HS-5 (cell line): Measurements from ENCODE around the gene KIAA1328.
"Not testable (repeated sequence)": the region's sequence is repeated elsewhere in the genome, so short reads cannot be mapped to it uniquely, and the experiment has no call there.

Source experiments
- DNase-seq: peaks from one replicate; pipeline ENCODE4 v3.0.0-alpha.2; 2012; ENCODE audit warnings: low read depth

KIAA1328 gene

DNA sequence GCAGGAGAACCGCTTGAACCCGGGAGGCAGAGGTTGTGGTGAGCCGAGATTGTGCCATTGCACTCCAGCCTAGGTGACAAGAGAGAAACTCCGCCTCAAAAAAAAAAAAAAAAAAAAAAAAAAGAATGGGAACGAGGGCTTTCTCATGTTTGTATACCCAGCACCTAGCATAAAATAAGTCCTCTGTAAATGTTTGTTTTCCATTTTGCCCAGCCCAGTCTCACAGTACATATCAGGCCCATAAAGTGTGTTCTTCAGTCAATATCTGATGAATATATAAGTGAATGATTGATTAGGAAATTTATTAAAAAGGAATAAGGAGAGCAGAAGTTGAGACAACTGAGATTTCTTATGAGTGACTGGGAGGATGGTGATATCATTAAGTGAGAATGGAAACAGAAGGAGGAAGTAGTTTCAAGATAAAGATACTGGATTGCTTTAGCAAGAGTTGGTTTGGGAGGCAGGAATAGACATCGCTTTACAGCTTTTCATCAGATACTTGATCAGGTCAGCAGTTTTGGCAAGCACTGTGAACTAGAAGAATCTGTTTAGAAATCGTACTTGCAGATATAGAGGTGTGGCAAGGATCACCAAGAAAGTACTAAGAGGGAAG is 327.5 kb downstream of the KIAA1328 start:
- no peak for DNase-seq

DNA sequence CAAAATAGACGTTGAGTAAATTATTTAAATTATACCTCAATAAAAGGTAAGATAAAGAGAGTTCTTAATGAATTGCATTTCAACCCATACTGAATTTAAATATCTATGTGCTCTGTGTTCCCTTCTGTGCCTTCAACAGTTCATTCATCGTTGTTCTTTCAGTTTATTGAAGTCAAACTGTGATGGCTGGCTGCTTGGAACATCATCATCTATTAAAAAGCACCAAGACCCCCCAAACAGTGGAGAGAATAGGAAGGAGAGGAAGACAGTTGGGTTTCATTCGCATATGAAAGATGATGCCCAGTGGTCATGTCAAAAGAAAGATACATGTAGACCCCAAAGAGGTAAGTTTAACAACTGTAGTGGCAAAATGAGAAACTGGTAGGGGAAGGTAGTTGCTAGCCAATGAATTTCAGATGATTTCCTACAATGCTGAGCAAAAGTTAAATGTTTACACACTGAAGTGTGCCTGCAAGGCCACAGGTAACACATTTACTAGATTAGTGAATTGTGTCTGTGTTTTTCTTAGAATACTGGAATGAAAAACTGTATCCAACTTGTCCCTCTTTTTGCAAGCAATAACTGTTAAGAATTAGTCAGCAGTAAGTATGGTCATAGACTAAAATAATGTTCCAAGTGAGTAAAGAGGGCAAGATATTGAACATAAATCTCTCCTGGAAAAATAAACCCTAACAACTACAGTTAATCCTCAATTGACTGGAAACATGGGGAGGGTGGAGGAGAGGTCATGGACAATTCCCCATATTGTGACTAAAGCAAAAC is 331.3 kb downstream of the KIAA1328 start:
- DNase-seq: no peak

DNA sequence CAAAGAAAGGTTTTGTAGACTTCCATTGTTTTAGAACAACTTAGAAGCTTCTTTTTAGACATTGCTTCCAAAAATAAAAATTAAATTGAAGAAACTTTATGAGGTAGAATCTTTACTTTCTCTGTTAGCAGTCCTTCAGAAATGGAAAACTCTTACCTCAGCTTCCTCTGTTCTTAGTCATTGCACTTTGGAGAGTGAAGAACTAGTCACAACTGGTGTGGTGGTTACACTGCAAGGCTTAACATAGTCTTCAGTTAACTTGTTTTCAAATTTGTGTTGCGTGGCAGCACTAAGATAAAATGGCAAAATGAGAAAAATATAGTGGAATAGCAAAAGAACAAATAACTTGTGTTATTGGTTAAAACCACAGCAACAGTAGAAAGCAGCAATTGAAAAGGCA is 332.6 kb downstream of the KIAA1328 start:
- DNase-seq: no peak

DNA sequence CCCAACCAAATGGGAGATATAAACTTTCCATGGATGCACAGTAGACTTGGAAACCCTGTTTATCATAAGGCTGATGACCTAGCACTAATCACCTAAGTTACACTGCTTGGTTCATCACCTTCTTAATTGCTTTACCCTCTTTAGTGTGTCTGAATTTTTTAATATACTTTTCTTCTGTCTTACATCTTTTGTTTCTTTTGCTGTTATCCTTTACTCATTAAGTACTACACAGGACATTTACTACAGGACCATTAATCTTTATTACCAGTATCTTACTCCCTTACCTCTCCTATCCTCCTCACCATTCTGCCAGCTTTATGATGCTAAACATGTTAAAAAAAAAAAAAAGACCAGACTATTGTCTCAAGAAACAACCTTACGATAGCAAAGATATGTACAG is 333.6 kb downstream of the KIAA1328 start:
- DNase-seq: no peak

DNA sequence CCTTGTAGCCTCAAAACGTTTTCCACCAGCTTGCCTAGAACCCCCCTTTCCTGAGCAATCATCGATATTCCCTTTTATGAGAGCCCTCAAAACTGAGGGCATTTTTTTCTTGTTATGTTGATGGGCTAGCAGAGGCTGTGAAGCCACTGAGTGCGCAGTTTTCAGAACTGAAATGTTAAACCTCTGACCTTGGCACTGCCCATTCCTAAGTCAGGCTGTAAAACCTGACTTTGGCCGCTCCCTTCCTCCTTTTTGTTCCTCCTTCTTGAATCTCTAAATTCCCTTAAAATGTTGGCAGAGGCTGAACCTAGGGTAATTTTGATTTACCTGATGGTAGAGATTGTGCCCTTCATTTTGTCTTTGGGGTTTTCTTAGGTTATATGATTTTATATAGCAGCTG is 334.2 kb downstream of the KIAA1328 start:
- DNase-seq: no peak

DNA sequence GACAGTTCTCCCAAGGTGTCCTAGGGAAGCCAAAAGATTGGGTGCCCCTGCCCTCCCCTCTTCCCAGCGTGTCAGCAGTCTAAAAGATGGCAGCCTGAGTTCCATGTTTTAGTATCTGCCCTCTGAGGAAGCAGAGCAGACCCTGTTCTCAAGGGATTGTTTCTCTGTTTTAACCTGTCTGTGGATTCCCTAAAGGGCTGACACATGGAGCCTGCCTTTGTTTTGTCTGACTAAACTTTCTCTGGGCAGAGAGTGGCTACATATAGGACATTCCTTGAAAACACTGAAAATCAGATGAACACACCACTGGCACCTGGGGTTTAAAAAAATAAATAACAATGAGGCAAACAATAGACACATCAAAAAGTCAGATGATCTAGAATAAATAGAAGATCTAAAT is 337.6 kb downstream of the KIAA1328 start:
- DNase-seq: no peak

DNA sequence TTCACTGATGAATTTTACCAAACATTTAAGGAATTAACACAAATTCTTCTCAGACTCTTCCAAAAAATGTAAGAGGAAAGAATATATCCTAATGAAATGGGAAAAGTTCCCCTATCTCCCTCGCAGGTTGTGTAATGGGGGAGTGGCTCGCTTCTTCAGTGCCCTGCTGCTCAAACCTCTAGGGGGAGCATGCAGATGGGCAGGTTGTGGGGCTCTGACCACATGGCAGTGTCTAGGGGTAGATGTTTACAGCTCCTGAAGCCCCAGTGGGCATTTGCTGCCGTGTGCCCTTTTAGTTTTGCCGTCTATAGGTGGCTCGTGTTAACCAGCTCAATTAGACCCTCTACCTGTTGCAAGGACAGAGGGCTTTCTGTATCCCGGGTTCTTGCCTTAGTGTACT is 338.0 kb downstream of the KIAA1328 start:
- DNase-seq: not testable (repeated sequence)

DNA sequence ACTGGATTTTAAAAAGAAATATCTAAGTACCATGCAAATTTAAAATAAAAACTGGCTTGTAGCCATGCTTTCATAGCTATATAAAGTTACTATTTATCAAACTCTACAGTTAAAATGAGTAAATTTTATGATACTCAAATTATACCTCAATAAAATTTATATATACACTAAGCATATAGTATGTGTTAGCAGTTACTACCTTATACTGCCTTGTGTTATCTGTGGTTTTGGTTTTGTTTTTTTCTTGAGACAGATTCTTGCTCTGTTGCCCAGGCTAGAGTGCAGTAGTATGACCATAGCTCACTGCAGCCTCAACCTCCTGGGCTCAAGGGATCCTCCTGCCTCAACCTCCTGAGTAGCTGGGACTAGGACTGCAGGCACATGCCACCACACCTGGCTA is 342.1 kb downstream of the KIAA1328 start:
- DNase-seq: no peak

DNA sequence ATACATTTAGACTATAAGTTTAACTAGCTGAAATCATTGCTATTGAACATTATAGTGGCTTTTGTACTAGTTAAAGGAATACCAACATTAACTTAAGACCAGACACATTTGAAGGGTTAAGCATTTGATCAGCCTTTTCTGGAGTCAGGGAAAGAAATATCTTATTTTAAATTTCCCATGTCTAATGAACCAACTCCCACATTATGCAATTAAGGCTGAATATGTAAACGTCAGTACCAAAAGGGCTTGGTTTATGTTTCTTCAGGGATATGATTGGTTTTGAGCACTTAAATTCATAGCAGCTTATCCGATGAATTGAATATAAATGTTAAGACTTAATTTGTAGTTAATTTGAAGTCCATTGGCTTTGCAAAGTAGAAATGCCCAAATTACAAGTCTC is 344.5 kb downstream of the KIAA1328 start:
- DNase-seq: no peak

DNA sequence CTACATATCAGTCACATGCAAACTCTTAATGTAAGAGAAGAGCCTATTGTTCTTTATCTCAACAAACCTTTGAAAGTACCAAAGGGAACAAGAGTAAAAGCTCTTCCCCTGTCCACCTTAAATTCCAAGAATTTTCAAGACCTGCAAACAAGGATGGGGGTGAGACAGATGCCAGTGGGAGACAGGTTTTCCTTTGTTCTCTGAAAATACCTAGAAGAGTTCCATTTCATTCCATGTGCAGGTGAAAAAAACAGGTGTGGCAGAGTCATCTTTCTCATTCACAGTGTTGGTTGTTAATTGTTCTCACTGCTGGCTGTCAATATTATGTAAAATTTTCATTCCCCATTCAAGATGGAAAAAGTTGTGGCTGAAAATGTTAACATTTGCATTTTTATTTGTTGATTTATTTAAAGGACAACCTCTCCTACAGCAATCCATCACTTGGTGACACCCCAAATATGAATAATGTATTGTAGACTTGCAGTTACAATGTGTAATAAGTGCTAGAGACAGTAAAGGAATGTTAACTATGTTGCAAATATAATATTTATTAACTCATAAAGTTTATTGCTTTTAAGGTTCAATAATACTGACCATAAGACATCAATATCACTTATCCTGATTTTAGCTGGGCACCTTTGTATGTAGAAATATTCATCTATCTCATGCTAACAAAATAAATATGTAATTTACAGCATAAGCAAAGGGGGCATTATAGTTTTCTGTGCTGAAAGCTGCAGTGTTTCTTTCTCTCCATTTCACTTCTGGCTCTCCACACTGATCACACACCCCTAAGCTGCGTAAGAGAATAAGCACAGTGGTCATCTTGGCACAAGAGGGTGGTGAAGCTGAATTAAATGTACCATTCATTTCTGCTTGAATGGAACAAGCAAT is 347.0 kb downstream of the KIAA1328 start:
- no peak for DNase-seq

DNA sequence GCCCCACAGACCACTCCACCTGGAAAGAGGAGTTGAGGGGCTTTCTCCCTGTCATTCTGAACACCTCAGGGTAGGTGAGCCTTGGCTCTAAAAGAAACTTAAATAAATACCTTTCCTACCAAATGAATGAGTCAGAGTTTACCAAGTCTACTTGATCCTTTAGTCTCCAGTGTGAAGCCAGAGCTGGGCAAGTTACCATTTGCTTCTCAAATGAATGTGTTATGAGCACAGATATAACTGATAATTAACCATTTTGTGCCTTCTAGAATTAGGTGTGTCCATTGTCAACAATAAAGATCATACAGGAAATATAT is 347.7 kb downstream of the KIAA1328 start:
- DNase-seq: no peak

DNA sequence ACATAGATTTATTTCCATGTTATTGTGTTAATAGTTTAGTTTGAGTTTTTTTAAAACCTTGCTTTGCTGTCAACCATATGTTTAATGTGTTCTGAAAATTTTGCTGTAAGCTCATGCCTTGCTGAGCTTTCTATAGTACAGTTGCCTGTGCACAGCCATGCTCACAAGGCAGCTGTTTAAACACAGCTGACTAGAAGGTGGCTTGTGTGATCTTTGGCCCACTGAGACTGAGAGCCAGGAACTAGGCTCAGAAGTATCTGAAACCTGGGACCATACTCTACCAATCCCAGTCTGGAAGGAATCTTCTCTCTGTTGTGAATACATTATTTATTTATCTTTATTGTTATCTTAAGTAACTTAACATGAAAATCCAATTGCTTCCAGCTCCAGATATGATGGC is 350.5 kb downstream of the KIAA1328 start:
- no peak for DNase-seq

DNA sequence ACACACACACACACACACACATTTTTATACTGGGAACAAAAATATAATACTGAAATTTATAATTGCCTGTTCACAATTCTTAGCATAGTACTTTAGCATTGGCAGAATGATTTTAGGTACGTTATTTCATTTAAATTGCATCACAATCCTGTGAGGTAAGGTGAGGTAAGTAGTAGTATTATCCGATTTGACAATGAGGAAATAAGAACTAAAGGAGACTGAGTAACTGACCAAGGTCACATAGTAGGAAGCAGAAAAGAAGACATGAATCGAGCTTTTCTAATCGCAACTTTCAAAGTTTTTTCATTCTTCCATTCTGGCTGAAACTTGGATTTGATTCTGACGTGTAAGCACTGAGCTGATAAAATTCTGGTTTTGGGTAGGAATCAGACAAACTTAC is 351.2 kb downstream of the KIAA1328 start:
- no peak for DNase-seq

DNA sequence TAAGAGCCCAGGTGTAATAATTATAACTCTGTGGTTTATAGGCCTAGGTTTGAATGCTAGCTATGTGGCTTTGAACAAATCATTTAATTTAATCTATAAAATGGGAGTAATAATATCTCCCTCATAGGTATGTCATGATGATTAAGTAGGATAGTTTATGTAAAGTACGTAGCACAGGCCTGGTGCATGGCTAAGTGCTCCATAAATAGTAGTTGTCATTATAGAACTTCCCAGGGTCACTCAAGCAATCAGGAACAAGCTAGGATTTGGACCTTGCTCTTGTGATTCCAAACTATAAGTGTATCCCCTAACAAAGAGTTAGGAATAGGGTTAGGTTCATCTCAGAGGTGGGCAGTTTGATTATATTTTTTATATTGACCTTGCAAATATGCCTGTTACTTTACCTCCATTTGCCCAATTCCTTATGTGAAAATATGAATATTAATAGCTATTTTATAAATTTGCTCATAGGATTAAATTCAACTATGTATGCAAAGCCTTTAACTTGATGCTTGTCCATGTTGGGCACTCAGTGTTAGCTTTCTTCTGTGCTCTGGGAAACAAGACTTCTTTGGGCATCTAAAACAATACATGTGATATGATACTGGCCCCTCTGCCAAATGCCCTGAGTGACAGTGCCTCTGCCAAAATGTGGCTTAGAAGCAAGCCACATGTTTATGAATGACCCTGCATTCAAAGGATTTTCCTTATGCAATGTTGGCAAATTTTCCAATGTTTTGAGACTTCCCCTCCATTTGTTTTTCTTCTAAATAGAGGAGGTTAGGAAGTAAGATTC is 353.6 kb downstream of the KIAA1328 start:
- no peak for DNase-seq

DNA sequence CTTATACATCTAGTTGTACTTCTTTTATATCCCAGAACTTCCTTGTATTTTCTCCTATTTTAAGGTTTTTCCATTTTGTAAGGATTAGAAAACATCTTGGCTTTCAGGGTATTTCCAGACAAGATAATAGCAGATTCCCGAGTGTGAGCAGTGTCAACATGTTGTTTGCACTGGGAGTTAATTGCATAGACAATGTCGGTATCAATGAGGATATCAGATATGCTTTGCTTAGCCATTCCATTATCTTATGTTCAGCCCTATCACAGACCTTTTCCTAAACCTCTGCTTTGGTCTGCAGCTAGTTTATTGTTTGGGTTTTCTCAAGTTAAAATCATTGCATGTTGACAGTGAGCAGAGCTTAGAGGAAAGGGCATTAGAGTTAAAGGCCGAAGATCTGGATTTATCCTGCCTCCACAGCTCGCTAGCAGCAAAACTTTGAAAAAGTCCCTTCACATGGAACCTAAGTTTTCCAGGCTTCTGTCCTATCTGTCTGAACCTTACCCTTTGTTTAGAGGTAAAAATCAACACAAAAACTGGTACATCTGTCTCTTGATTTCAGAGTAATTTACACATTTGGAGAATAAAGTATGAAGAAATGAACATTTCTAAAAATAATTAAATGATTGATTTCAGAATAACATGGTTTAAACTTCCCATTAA is 355.4 kb downstream of the KIAA1328 start:
- DNase-seq: no peak

DNA sequence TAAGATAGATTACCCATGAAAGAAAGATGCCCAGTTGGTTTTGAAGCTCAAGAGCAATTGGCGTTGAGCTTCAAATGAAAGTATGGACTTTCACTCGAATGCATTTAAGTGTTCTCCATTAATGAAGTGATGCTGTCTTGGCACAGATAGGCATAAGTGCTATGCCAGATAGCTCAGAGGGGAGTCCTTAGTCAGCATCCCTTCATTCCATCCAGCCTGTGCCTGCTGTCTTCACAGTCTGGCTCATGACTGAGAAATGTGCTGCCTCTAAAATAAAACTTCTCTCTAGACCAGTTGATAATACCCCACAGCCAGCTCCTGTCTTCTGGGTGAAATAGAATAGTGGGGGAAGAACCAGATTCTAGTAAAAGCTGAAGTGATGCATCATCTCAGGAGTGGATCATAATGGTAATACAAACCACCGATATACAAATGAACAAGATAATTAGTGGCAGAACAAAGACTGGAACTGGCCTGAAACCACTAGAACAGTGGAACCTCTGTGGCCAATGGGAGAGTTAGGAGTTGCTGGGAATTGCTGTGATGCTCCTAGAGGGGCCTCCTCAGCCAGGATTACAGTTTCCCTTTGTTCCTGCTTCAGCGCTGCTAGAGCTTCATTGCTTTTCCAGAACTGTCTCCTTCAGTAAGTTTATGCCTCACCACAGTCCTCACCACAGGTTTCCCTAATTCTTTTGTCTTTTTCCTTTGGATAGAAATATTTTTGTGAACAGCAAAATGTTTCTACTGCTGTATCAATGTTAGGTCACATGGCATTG is 359.3 kb downstream of the KIAA1328 start:
- no peak for DNase-seq

DNA sequence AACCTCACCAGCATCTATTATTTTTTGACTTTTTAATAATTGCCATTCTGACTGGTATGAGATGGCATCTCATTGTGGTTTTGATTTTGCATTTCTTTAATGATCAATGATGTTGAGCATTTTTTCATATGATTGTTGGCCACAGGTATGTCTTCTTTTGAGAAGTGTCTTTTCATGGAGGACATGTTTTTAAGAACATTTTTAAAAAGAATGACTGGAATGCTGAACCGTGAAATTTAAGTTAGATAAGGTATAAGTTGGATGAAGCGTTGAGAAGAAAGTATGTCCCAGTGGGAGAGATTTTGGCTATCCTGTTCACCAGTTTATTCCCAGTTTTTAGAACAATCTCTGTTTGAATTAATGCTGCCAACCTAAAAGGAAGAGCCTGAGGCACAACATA is 370.8 kb downstream of the KIAA1328 start:
- DNase-seq: no peak

DNA sequence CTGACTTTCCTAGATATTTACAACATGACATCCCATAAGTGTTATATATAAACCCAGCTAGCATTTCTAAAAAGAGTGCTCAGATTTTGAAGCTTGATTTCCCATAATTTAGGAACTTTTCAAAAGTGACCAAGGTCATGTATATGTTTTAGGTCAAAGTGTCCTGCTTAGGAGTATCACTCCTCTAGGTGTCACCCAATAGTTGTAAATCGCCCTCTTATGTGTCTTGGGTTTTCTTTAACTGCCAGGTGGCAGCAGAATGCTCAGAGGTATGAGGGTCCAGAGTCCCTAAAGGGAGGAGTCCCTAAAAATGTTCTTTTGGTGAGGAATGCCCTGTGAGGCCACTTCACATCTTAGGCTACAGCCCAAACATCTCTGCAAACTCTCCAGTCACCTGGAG is 378.4 kb downstream of the KIAA1328 start:
- DNase-seq: no peak

DNA sequence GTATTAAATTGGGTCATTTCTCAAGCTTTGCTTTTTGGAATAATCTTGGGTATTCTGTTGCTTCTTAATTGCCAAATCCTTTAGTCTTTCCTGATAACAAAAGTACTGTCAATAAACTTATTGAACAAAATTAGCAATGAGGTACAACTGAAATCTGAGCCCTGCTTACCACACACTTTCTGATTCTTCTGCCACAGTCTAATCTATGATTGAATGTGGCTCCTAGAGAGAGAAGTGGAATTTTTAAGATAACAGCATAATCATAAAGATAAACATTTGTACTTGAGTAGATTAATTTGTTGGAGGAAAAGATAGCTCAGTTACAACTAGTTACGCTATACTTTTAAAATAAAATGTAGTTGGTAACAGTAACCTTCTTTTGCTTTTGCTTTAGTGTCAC is 381.9 kb downstream of the KIAA1328 start:
- DNase-seq: no peak

DNA sequence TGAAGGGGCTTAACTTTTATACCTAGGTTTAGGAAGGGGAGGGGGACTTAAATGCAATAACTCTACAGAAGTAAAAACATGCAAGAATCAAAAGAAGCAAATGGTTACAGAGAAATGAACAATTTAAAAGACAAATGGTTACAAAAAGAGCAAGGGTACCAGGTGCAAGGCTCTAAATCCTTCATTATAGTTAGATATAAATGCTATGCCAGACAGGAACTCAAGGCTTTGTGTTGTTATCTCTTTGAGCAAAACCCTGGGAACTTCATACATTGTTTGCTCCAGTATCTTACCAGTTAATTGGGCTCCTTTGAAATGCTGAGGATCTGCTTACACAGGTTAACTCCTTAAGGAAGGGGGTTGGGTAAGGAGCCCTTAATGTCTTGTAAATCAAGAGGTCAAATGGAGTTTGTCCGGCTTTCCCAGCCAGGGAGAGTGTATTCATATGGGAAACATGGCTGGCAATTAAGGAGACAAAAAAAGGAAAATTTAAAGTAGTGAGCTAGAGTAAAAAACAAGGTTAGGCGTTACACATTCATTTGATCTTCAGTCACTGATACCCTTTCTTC is 389.2 kb downstream of the KIAA1328 start:
- no peak for DNase-seq

DNA sequence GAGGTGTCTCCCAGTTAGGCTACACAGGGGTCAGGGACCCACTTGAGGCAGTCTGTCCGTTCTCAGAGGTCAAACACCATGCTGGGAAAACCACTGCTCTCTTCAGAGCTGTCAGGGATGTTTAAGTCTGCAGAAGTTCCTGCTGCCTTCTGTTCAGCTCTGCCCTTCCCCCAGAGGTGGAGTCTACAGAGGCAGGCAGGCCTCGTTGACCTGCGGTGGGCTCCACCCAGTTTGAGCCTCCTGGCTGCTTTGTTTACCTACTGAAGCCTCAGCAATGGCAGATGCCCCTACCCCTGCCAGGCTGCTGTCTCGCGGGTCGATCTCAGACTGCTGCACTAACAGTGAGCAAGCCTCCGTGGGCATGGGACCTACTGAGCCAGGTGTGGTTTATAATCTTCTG is 390.3 kb downstream of the KIAA1328 start:
- no peak for DNase-seq
